IPS-20b (cell line): ENCODE data around the gene TP73.

ENCODE experiments used
- H3K27ac ChIP-seq: one replicate; pipeline ENCODE4 v1.5.1; 2013; ENCODE audit warnings: low read length
- H3K27me3 ChIP-seq: 2 replicates; pipeline ENCODE4 v1.6.1; 2013; ENCODE audit warnings: mild to moderate bottlenecking, low read length, inconsistent platforms; ENCODE audit not compliant: insufficient read depth
- H3K36me3 ChIP-seq: 2 replicates; pipeline ENCODE4 v1.6.1; 2013; ENCODE audit warnings: low read depth, mild to moderate bottlenecking, inconsistent platforms, low read length, moderate library complexity; ENCODE audit not compliant: insufficient read depth
- H3K4me1 ChIP-seq: 2 replicates; pipeline ENCODE4 v1.6.1; 2013; ENCODE audit warnings: mild to moderate bottlenecking, control low read depth, inconsistent platforms, low read length, moderate library complexity; ENCODE audit not compliant: insufficient read depth
- H3K4me3 ChIP-seq: 2 replicates; pipeline ENCODE4 v1.5.1; 2013; ENCODE audit warnings: mild to moderate bottlenecking, low read length, inconsistent platforms
- H3K9ac ChIP-seq: 2 replicates; pipeline ENCODE4 v1.6.1; 2013; ENCODE audit warnings: low read depth, mild to moderate bottlenecking, inconsistent platforms, low read length, moderate library complexity
- H3K9me3 ChIP-seq: 2 replicates; pipeline ENCODE4 v1.6.1; 2013; ENCODE audit warnings: mild to moderate bottlenecking, low read depth, low read length, inconsistent platforms; ENCODE audit not compliant: insufficient read depth

The TP73 gene

DNA sequence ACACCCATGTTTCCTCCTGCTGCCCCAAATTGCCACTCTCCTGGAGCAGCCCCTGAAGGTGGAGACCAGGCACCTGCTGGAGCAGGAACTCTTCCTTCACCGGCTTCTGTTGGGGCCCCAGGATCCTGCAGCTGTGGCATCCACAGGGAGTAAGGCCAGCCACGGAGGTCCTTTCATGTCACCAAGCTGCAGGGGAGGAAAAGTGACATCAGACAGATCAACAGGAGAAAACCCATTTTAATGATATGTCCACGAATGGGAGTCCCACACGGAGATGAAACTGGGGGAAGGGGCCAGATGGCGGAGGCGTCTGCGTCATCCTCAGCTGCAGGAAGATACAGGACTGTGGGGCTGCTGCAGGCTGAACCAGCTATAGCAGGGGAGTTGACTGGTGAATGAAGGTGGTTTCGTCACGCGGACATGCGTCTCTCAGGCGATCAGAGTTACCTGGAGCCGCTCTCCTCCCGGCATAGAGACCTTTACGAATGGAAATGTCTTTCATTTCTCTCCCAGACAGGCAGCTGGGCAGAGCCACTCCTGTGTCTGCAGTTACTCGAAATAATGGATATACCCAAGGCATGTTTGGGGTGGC lies 9.9 kb downstream of the TP73 start:
- Histone ChIP-seq H3K27ac (no peak overlapping the region), H3K9me3 (no peaks in the 10 kb centered on the region), H3K36me3 (no peaks in the 10 kb centered on the region), H3K9ac (no peak overlapping the region), H3K4me3 (no peak overlapping the region), H3K4me1 (no peaks in the 10 kb centered on the region), H3K27me3 (peaks cover 30% of the 10 kb centered on the region)

DNA sequence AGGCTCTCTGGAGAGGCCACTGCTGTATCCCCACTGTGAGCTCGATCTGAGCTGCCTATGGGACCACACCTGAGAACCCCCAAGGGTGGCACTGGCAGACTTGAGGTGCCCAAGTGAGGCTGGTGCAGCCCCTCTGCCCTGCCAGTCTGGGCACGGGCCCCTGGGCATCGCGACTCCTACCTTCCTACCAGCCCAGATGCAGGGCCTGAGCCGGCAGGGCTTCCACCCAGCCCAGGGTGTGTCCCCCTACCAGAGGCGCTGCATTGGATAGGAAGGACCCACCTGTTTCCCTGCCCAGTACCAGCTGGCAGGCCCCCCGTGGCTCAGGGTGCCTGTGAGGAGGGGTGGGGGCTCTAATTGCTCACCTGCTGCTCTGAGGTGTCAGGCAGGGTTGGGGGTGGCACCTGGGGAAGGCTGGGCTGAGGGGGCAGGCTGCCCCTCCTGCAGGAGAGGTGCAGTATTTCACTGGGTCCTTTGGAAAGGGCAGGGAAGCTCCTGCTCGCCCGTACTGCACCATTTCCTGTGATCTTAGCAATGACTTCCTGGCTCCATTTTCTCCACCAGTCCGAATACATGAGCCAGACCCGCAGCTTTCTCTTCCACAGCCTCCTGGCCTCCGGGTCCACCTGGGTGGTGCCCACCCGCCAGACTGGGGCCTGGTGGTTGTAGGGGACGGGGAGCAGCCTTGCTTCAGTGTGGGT lies 11.8 kb downstream of the TP73 start:
- Histone ChIP-seq H3K4me1 (no peaks in the 10 kb centered on the region), H3K4me3 (no peak overlapping the region), H3K9me3 (no peaks in the 10 kb centered on the region), H3K27ac (no peak overlapping the region), H3K9ac (no peak overlapping the region), H3K27me3 (peaks cover 27% of the 10 kb centered on the region), H3K36me3 (no peaks in the 10 kb centered on the region)

DNA sequence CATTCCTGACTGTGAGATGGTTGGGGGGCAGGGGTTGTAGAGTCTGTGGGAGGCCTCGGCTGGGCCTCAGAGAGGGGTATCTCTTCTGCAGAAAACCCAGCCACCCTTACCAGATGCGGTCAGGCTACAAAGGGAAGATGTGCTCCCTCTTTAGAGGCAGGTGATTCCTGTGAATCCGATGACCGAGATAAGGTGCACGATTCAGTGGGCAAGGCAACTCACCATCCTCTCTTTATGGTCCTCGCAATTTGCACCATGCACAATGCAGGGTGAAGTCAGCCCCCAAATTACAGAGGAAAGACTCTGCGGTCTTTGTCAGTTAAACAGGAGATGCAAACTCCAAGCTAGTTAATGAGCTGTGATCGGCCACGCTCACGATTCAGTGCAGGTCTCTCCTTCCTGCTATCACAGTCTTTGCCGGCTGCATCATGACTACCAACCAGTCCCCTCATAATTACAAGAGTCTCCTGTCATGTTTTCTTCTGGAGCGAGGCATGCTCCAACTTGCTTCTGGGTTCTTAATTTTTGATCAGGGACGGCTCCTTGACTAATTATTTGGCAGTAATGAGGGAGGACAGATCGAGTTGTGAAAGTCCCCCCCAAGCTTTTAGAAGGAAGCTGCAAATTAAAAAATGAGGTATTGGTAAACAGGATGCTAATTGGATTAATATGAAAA lies 12.5 kb downstream of the TP73 start:
- Histone ChIP-seq H3K9me3 (no peaks in the 10 kb centered on the region), H3K27me3 (peaks cover 23% of the 10 kb centered on the region), H3K27ac (no peak overlapping the region), H3K9ac (no peak overlapping the region), H3K4me3 (no peak overlapping the region), H3K36me3 (no peaks in the 10 kb centered on the region), H3K4me1 (no peaks in the 10 kb centered on the region)

DNA sequence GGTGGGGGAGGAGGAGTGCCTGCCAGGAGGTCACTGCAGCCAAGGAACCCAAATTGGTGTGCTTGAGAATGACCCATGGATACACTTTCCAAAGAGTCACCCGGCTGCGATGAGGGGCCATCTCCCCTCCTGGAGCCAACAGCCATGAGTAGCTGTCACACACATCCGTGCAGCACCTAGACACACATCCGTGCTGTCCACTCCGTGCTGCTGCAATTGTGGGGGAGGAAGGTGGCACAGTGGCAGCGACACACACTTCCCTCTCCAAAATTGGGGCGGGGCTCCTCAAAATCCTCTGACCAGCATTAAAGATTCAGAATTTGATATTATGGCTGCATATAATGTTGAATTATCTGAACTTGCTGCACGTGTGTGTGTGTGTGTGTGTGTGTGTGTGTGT lies 15.8 kb downstream of the TP73 start:
- no peak overlapping the region for H3K9ac ChIP-seq
- no peaks in the 10 kb centered on the region for H3K4me1 ChIP-seq
- no peaks in the 10 kb centered on the region for H3K36me3 ChIP-seq
- no peaks in the 10 kb centered on the region for H3K9me3 ChIP-seq
- no peak overlapping the region for H3K4me3 ChIP-seq
- H3K27me3 ChIP-seq: peaks cover 21% of the 10 kb centered on the region
- no peak overlapping the region for H3K27ac ChIP-seq

DNA sequence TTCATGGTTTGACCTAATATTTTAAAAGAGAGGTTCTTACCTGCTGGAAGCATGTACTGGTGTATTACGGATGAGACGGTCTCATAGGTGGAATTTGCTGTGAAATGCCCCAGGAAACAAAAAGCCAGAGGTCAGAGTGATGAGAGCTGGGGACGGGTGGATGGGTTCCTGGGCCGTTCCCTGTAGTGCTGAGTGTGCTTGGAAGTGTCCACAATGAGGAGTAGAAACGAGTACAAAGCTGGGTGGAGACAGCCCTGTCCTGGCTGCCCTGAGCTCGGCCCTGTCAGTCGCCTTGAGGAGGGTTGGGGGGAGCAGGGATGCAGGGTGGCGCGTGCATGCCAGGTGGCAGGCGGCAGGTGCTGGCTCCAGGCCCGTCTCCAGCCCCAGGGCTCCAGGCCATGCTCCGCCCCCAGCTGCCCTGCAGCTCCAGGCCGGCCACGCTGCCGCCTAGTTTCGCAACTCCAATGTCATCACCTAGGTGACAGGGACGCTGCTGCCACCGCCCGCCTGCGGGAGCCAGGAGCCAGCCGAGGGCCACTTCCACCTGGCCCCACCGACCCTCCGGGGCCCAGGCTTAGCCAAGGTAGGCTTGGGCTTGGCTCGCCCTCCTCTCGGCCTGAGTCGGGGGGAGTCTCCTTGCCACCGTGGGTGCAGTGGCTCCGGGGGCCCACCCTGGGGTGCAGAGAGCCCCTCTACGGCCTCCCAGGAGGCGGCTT lies 16.4 kb downstream of the TP73 start:
- H3K4me1 ChIP-seq: no peaks in the 10 kb centered on the region
- peaks cover 21% of the 10 kb centered on the region for H3K27me3 ChIP-seq
- H3K27ac ChIP-seq: no peak overlapping the region

DNA sequence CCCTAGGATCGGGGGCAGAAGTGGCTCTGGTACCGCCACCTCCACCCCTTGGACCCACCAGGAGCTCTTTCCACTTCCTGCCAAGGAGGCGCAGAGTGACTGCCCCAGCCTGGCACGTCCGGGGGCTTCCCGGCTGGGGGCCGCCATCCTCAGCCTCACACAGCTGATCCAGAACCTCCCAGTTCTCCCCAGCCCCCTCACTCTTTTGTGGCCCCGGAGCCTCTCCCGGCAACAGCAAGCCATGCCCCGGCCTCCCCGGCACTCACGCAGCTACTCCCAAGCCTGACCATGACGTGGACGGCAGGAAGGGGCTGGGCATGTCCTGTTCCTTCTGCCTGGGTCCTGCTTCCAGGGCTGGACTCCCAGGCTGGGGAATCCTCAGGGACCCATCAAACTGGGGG lies 17.1 kb downstream of the TP73 start:
- H3K4me1 ChIP-seq: peaks cover 1% of the 10 kb centered on the region; the same call in 1 of the 2 replicates
- no peak overlapping the region for H3K9ac ChIP-seq
- no peaks in the 10 kb centered on the region for H3K9me3 ChIP-seq

More for the DNA sequence above, 16.4 kb downstream of the TP73 start:
- no peak overlapping the region for H3K9ac ChIP-seq
- H3K4me3 ChIP-seq: no peak overlapping the region
- no peaks in the 10 kb centered on the region for H3K9me3 ChIP-seq
- no peaks in the 10 kb centered on the region for H3K36me3 ChIP-seq

DNA sequence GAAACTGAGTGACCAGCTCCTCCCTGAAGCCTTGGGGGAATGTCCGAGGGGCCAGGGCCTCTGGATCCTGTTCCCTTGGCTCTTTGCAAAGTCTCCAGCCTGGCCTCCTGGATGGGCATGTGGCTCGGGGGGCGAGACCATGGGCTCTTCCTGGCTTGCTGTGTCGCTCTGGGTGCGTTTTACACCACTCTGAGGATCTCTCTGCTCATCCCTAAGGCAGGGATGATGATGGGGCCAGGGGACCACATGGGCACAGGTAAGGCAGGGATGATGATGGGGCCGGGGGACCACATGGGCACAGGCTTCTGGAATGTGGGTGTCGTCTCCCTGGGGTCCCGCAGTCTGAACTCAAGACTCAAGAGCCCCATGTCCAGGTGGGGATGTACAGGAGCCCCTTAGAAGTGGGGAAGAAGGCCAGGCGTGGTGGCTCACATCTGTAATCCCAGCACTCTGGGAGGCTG lies 17.7 kb downstream of the TP73 start:
- H3K27me3 ChIP-seq: peaks cover 21% of the 10 kb centered on the region
- H3K36me3 ChIP-seq: no peaks in the 10 kb centered on the region
- no peak overlapping the region for H3K4me3 ChIP-seq
- H3K9ac ChIP-seq: no peak overlapping the region
- no peaks in the 10 kb centered on the region for H3K9me3 ChIP-seq
- no peak overlapping the region for H3K27ac ChIP-seq
- H3K4me1 ChIP-seq: peaks cover 4% of the 10 kb centered on the region; the same call in 1 of the 2 replicates

More for the DNA sequence above, 17.1 kb downstream of the TP73 start:
- Histone ChIP-seq H3K27ac (no peak overlapping the region), H3K27me3 (peaks cover 21% of the 10 kb centered on the region), H3K36me3 (no peaks in the 10 kb centered on the region), H3K4me3 (no peak overlapping the region)

DNA sequence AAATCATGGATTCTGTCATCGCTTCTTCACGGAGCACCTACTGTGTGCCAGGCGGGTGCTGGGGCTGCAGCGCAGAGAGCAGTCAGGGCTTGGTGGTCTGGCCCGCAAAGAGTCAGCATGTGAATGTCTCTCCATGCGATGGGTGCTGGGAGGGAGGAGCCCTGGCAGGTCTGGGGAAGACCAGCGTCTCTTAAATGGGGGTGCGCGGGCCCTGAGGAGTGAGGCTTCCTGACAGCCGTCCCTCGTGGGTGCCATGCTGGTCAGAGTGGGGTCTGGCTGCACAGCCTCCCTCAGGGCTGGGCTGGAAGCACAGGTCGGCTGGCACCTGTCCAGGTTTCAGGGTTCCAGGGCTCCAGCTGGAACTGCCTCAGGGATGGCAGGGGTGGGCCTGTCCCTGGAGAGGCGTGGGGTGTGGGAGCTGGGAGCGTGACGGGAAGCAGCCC lies 18.5 kb downstream of the TP73 start:
- H3K9me3 ChIP-seq: no peaks in the 10 kb centered on the region
- peaks cover 21% of the 10 kb centered on the region for H3K27me3 ChIP-seq
- no peak overlapping the region for H3K27ac ChIP-seq
- no peak overlapping the region for H3K9ac ChIP-seq
- H3K36me3 ChIP-seq: no peaks in the 10 kb centered on the region
- no peak overlapping the region for H3K4me3 ChIP-seq
- H3K4me1 ChIP-seq: peaks cover 4% of the 10 kb centered on the region; the same call in 1 of the 2 replicates

DNA sequence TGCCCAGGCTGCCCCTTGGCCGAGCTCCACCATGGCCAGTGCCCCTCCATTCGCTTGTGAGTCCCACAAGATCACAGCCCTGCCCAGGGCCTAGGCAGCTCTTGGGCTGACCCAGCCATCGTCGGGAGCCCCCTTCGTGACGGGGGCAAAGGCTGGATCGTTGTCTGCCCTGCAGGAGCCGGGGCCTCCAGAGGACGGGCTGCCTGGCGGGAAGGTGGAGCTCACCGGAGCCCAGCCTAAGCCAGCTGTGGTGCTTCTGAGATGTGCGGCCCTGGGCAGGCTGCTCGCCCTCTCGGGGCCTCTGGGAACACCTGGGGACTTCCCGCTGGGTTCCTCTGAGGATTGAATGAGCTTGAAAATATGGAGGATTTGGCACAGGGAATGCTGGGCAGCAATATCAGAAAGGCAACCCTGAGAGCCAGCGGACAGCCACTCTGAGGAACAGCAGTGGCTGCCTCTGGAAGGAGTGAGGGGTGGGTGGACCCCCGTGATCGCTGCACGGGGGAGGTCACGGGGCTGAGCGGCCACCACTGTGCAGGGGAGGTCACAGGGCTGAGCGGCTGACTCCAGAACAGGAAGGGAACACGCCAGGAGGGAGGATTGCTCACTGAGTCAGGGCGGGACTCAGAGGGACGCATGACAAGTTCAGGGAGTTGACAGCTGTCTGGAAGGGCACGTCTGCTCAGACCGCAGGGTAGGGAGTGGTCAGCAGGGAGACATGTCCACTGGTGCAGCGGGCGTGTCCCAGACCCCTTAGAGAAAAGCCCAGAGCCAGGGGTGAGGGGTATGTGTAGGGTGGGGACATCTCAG lies 19.3 kb downstream of the TP73 start:
- H3K27ac ChIP-seq: no peak overlapping the region
- H3K9ac ChIP-seq: no peak overlapping the region
- H3K9me3 ChIP-seq: no peaks in the 10 kb centered on the region
- H3K4me1 ChIP-seq: peaks cover 4% of the 10 kb centered on the region; the same call in 1 of the 2 replicates
- no peak overlapping the region for H3K4me3 ChIP-seq
- no peaks in the 10 kb centered on the region for H3K36me3 ChIP-seq
- peaks cover 21% of the 10 kb centered on the region for H3K27me3 ChIP-seq

DNA sequence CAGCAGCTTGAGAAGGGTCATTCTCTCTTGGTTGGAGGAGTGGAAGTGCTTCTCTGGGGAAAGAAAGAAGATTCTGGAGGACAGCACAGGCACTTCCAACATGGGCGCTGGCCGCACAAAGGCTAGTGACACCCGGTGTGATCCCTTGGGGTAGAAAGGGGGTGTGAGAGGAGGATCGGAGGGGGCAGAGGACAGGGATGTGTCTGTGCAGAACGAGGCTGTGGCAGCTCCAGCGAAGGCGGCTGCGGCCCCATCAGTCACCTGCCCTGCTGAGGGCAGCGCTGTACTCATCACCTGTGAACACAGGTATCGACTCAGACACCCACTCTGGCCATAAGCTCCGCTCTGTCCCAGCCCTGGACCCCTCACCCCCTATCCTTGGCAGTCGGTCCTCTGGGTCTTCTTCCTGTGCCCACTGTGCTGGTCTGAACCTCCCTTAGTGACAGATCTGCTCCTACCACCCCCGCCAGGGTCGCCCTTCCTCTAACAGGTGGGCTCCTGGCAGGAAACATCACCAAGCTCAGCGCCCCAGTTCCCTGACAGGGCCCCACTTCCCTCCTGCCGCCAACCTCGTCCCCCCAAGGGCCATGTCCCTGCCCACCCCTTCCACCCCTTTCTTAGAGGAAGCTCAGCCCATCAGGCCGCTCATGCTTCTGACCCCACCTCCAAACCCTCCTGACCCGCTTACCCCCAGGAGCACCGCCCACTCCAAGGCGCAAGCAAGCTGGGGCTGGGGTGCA lies 20.1 kb downstream of the TP73 start:
- Histone ChIP-seq H3K9ac (no peak overlapping the region), H3K27me3 (peaks cover 21% of the 10 kb centered on the region)

More for the DNA sequence above, 20.1 kb downstream of the TP73 start:
- Histone ChIP-seq H3K9me3 (no peaks in the 10 kb centered on the region), H3K36me3 (no peaks in the 10 kb centered on the region), H3K27ac (no peak overlapping the region), H3K4me1 (peaks cover 4% of the 10 kb centered on the region; the same call in 1 of the 2 replicates), H3K4me3 (no peak overlapping the region)
